GM21390 (cell line): ENCODE results near the gene RASSF4.
"Not testable (repeated sequence)": the region's sequence is repeated elsewhere in the genome, so short reads cannot be mapped to it uniquely, and the experiment has no call there.

Experiments used
- ATAC-seq: cut with Tn5 transposase; IDR thresholded peaks from one replicate; pipeline ENCODE4 v1.9.1; 2021; ENCODE audit not compliant: unreplicated experiment

Gene RASSF4

DNA sequence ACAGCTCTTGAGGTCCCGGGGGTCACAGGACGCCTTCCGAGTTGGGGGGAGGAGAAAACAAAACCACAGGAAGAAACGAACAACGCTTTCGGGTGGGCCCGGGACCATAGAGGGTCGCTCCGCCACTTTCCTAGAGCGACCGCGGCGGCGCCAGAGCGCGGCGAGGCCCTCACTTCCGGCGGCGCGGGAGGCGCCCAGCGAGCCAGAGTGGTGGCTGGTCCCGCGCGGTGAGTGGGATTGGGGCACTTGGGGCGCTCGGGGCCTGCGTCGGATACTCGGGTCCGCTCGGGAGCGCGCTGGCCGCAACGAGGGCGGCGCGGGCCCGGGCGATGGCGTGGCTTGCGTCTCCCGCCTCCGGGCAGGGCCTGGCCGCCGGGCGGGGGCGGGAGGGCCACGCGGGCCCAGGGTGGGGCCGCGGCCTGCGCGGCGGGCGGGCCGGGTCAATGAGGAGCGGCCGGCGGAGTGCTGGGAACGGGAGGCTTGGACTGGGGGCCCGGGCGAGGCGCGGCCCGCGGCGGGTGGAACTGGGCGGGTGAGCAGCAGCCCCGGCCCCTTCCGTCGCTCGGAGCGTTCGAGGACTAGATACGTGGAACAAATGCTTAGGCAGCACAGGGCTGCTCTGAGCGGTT is 41.3 kb downstream of the RASSF4 start, which contains the start of gene ZNF22:
ZNF22 (plus strand) TSS at position 172 of the 629 bp plus-strand sequence. CDS start 2,446 bp downstream, outside the sequence.
- ATAC-seq, result peak; percentile 74

DNA sequence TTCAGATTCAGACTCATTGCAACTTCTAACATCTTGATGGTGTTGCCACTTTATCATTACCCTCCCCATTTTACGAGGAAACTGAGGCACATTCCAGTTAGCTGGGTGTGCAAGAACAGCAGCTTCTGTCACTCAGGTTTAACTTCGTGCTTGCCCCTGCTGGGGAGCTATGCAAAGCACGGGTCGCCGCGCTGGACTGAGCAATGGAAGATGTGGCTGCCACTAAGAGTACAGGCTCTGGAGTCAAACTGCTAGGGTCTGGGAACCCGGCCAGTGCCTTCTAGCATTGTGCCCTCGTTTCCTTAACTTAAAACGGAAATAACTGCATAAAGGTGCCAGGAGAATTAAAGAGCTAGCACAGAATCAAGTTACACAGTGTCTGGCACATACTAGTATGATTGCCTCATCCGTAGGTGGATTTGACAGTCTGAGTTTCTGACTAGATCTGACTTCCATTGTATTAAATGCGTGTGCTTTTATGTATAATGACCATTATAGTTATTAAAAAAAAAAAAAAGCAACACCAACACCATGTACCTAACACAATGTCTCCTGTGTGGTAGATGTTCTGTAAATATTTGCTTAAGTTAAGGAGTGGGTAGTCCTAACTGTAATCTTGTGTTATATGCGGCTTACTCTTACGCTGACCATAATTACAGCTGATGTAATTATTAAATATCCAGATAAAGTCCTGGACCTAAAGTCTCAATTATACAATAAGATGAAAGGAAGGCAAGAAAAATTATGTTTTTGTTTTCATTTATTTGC is 42.0 kb downstream of the RASSF4 start:
- ATAC-seq, result peak; percentile 77

GRCh38 chr10:45003432-45004000 is 43.9 kb downstream of the RASSF4 start:
- ATAC-seq, result no peak

GRCh38 chr10:45004661-45005060 is 45.1 kb downstream of the RASSF4 start:
- no peak for ATAC-seq

DNA sequence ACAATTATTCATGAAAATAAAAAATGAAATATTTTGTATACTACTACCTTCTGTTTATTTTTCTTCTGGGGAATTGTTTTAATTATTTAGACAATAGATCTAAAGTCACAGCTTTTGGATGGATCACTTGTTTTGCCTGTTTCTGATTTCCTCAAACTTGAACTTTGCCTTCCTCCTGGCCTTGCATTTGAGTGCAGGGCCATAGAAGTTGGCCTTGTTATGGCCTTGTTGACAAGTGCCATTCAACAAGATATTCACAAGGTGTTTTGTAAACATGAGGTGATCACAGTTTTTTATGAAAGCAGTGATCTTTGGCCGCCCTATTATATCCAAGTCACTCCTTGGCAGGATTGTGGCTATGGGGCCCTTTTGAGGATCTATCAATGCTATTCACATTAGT is 45.7 kb downstream of the RASSF4 start:
- ATAC-seq, result no peak

GRCh38 chr10:45006276-45007030 is 46.9 kb downstream of the RASSF4 start:
- ATAC-seq, result no peak

- peak; percentile 88 for ATAC-seq
Observed at GRCh38 chr10:45008524-45009161, 49.0 kb downstream of the RASSF4 start.

DNA sequence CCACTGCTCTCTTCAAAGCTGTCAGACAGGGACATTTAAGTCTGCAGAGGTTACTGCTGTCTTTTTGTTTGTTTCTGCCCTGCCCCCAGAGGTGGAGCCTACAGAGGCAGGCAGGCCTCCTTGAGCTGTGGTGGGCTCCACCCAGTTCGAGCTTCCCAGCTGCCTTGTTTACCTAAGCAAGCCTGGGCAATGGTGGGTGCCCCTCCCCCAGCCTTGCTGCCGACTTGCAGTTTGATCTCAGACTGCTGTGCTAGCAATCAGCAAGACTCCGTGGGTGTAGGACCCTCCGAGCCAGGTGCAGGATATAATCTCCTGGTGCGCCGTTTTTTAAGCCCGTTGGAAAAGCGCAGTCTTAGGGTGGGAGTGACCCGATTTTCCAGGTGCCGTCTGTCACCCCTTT is 55.0 kb downstream of the RASSF4 start:
- not testable (repeated sequence) for ATAC-seq

DNA sequence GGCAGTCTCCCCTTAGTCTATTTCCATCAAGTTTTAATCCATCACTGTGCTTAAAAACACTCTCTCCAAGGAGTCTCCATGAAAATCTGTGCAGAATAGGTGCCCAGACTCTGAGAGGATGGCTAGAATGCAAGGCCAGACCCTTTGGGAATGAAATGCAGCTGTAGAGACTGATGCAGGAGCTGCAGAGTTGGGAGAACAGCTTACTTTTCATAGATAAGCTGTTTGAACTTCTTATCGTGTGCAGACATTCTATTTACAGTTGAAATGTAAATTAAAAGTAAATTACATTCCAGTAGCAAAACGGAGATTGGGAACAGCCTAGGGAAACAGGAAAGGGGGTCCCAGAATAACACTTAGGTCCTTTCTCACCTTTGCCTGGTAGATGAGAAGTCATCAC is 56.0 kb downstream of the RASSF4 start:
- no peak for ATAC-seq

GRCh38 chr10:45023426-45023825 is 63.8 kb downstream of the RASSF4 start:
- ATAC-seq, result no peak

GRCh38 chr10:45034301-45034700 is 74.7 kb downstream of the RASSF4 start:
- ATAC-seq, result no peak

- no peak for ATAC-seq
Observed at GRCh38 chr10:45035673-45036072, 76.1 kb downstream of the RASSF4 start.

DNA sequence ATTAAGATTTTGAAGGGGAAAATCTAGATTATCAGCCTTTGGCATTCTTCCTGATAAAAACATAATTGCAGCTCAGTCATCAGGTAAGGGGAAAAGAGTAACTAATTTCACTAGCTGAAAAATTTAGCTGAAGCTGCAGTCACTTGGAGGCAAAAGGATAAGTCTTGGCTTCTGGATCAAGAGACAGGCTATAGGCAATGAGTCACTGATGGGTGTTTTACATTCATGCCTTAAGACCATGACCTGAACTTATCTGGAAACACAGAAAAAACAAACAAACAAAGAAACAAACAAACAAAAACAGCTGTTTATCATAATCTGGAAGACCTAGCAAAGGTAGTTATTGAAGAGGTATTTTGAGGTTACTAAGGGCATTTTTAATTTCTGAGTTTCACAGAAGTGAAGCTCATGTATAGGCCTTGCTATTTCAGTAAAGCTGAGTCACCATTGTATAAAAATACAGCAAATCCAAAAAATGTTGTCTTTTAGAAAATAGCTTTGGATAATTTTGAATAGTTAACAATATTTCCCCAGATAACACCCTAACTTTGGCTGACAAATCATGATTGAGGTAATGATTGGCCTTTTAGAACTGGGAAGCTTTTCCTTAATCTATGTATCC is 81.4 kb downstream of the RASSF4 start:
- ATAC-seq, result no peak

GRCh38 chr10:45044290-45044689 is 84.7 kb downstream of the RASSF4 start:
- ATAC-seq, result no peak
